Measurements from ENCODE around the gene CACFD1.

Gene CACFD1

GRCh38 chr9:133457748-133458147, 2.0 kb upstream of the CACFD1 start:
- Histone ChIP-seq H3K9me3 (ENCODE audit: control insufficient read depth, low read length) (no peaks in the 10 kb centered on the region), H3K27me3 (ENCODE audit: control insufficient read depth, insufficient read depth, low read length) (no peaks in the 10 kb centered on the region), H3K4me3 (ENCODE audit: low read length) (no peak overlapping the region), H3K9ac (ENCODE audit: low read length) (no peak overlapping the region), H3K36me3 (ENCODE audit: control insufficient read depth, insufficient read depth, low read length) (no peaks in the 10 kb centered on the region), H3K4me1 (ENCODE audit: control insufficient read depth, insufficient read depth, low read length) (peaks cover 27% of the 10 kb centered on the region)

DNA sequence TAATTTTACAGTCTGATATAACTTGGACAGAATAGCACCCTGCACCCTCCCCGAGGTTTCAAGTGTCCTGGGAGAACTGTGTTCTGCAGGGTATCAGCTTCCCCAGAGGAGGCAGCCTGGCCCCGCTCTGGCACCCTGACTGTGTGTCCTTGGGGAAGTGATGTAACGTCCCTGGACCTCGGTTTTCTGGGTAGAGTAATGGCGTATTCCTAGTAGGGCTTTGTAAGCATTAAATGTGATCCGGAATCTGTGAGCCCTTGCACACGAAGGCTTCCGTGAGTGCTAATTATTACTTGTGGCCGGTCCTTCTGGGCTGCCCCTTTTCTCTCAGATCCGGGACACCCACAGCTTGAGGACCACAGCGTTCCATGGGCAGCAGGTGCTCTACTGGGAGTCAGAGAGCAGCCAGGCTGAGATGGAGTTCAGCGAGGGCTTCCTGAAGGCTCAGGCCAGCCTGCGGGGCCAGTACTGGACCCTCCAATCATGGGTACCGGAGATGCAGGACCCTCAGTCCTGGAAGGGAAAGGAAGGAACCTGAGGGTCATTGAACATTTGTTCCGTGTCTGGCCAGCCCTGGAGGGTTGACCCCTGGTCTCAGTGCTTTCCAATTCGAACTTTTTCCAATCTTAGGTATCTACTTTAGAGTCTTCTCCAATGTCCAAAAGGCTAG, 1.0 kb upstream of the CACFD1 start:
- H3K4me1 ChIP-seq (ENCODE audit: control insufficient read depth, insufficient read depth, low read length) = peaks cover 30% of the 10 kb centered on the region
- no peaks in the 10 kb centered on the region for H3K9me3 ChIP-seq (ENCODE audit: control insufficient read depth, low read length)
- no peak overlapping the region for H3K4me3 ChIP-seq (ENCODE audit: low read length)
- no peaks in the 10 kb centered on the region for H3K36me3 ChIP-seq (ENCODE audit: control insufficient read depth, insufficient read depth, low read length)
- no peaks in the 10 kb centered on the region for H3K27me3 ChIP-seq (ENCODE audit: control insufficient read depth, insufficient read depth, low read length)
- H3K9ac ChIP-seq (ENCODE audit: low read length) = no peak overlapping the region

- no peaks in the 10 kb centered on the region for H3K9me3 ChIP-seq (ENCODE audit: control insufficient read depth, low read length)
- H3K36me3 ChIP-seq (ENCODE audit: control insufficient read depth, insufficient read depth, low read length) = no peaks in the 10 kb centered on the region
- peak overlapping the region; percentile 33 for H3K4me3 ChIP-seq (ENCODE audit: low read length)
- H3K27me3 ChIP-seq (ENCODE audit: control insufficient read depth, insufficient read depth, low read length) = no peaks in the 10 kb centered on the region
- peaks cover 30% of the 10 kb centered on the region for H3K4me1 ChIP-seq (ENCODE audit: control insufficient read depth, insufficient read depth, low read length)
- peak overlapping the region; percentile 79 for H3K9ac ChIP-seq (ENCODE audit: low read length)
Observed at GRCh38 chr9:133460405-133461175, 812 bp downstream of the CACFD1 start.

- Histone ChIP-seq H3K36me3 (ENCODE audit: control insufficient read depth, insufficient read depth, low read length) (no peaks in the 10 kb centered on the region), H3K9me3 (ENCODE audit: control insufficient read depth, low read length) (no peaks in the 10 kb centered on the region), H3K27me3 (ENCODE audit: control insufficient read depth, insufficient read depth, low read length) (no peaks in the 10 kb centered on the region), H3K9ac (ENCODE audit: low read length) (peak overlapping the region; percentile 77), H3K4me1 (ENCODE audit: control insufficient read depth, insufficient read depth, low read length) (peaks cover 30% of the 10 kb centered on the region), H3K4me3 (ENCODE audit: low read length) (no peak overlapping the region)
Observed at GRCh38 chr9:133461975-133462374, 2.2 kb downstream of the CACFD1 start.

DNA sequence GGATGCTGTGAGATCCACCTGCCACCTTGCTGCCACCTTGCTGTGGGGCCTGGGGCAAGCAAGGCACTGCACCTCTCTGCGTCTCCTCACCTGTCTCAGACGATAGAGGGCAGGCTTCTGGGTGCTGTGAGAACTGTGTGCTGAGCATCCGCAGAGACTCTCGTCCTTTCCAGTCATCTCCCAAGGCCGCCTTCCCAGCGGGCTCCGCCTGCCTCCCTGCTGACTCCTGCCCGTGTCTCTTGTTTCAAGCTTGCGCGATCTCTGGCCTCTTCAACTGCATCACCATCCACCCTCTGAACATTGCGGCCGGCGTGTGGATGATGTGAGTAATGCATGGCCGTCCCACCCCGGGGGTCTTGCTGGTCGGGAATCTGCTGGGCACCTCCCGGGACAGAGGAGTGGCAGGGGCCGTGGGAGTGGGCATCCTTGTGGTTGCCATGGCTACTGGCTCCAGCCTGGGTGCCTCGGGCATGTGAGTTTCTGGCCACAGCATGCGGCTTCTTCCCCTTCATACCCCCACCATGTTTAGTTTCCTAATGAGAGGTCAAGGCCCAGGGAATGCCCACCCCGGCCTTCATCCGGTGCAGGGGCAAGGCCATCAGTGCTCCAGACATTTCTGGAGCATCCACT, 3.6 kb downstream of the CACFD1 start:
- Histone ChIP-seq H3K4me1 (ENCODE audit: control insufficient read depth, insufficient read depth, low read length) (peaks cover 30% of the 10 kb centered on the region), H3K9ac (ENCODE audit: low read length) (no peak overlapping the region), H3K27me3 (ENCODE audit: control insufficient read depth, insufficient read depth, low read length) (no peaks in the 10 kb centered on the region), H3K9me3 (ENCODE audit: control insufficient read depth, low read length) (no peaks in the 10 kb centered on the region), H3K36me3 (ENCODE audit: control insufficient read depth, insufficient read depth, low read length) (peaks cover 4% of the 10 kb centered on the region), H3K4me3 (ENCODE audit: low read length) (no peak overlapping the region)

DNA sequence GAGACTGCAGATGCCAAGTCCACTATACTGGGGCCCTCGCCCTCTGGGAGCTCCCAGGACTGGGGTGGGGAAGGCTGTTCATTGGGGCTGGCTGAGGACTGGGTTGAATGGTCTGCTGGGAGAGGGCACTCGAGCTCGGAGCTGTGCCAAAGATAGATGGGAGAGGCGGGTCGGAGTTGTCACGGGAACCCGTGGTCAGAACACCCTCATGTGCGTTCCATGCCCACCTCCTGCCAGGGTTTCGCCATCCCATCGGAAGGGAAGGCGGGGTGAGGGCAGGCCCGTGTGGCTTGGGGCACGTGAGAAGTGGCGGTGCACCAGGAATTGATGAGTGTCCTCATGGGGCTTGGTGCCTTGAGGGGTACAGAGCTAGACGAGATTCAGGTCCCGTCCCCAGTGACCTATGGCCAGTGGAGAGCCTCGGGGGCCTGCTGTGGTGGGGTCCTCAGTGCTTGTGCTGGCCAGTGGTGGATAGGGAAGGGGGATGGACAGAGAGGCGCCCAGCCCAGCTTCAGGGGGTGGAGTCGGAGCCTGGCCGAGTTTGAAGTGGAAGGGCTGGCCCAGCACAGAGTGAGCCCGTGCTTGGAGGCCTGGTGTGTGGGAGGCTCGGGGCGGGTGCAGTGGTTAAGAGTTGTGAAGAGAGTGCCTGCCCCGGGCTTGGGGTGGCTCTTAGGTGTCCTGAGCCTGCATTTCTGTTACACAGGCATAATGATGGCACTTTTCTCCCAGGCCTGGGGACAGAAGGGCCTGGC, 4.3 kb downstream of the CACFD1 start:
- no peak overlapping the region for H3K9ac ChIP-seq (ENCODE audit: low read length)
- H3K9me3 ChIP-seq (ENCODE audit: control insufficient read depth, low read length) = no peaks in the 10 kb centered on the region
- no peaks in the 10 kb centered on the region for H3K27me3 ChIP-seq (ENCODE audit: control insufficient read depth, insufficient read depth, low read length)
- peaks cover 10% of the 10 kb centered on the region for H3K36me3 ChIP-seq (ENCODE audit: control insufficient read depth, insufficient read depth, low read length)
- H3K4me3 ChIP-seq (ENCODE audit: low read length) = no peak overlapping the region
- H3K4me1 ChIP-seq (ENCODE audit: control insufficient read depth, insufficient read depth, low read length) = peaks cover 27% of the 10 kb centered on the region

DNA sequence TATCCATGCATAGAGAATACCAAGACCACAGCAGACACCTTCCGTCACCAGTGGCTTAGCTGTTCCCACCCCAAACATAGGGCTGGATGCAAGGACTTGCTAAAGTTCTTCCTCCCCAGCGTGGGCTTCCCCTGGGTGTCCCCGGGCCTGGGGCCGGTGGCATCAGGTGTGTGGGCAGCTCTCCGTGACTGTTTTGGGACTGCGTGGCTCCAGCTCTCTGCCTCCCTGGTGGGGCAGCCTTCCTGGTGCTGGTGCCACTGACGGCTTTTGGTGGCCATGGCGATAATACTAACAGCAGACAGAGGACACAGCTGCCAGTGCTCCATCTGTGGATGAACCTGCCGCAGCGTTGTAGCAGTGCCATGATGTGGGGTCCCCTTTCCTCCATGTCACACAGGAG, 4.9 kb downstream of the CACFD1 start:
- peaks cover 10% of the 10 kb centered on the region for H3K36me3 ChIP-seq (ENCODE audit: control insufficient read depth, insufficient read depth, low read length)
- H3K27me3 ChIP-seq (ENCODE audit: control insufficient read depth, insufficient read depth, low read length) = no peaks in the 10 kb centered on the region

DNA sequence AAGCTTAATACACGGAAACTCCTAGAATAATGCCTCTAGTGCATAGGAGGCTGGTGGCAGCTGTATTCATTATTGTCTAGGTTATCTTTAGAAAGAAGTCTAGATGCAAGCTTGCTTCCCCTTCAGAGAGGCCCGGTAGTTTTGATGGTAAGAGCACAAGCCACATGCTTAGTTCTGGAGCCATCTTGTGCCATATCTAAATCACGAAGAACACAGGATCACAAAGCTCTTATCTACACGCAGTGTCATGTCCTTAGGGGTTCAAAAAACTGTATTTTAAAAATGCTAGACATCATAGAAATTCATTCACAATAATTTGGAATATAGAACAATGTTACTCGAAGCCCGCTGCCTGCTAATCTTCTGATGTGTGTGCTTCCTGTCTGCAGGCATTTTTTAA, 6.2 kb downstream of the CACFD1 start:
- H3K9ac ChIP-seq (ENCODE audit: low read length) = no peak overlapping the region
- H3K27me3 ChIP-seq (ENCODE audit: control insufficient read depth, insufficient read depth, low read length) = no peaks in the 10 kb centered on the region
- peaks cover 42% of the 10 kb centered on the region for H3K4me1 ChIP-seq (ENCODE audit: control insufficient read depth, insufficient read depth, low read length)
- H3K4me3 ChIP-seq (ENCODE audit: low read length) = no peak overlapping the region
- peaks cover 10% of the 10 kb centered on the region for H3K36me3 ChIP-seq (ENCODE audit: control insufficient read depth, insufficient read depth, low read length)
- no peaks in the 10 kb centered on the region for H3K9me3 ChIP-seq (ENCODE audit: control insufficient read depth, low read length)

More for the DNA sequence above, 4.9 kb downstream of the CACFD1 start:
- Histone ChIP-seq H3K9me3 (ENCODE audit: control insufficient read depth, low read length) (no peaks in the 10 kb centered on the region), H3K4me1 (ENCODE audit: control insufficient read depth, insufficient read depth, low read length) (peaks cover 30% of the 10 kb centered on the region), H3K9ac (ENCODE audit: low read length) (no peak overlapping the region), H3K4me3 (ENCODE audit: low read length) (no peak overlapping the region)

- Histone ChIP-seq H3K9ac (ENCODE audit: low read length) (no peak overlapping the region), H3K4me1 (ENCODE audit: control insufficient read depth, insufficient read depth, low read length) (peaks cover 41% of the 10 kb centered on the region), H3K27me3 (ENCODE audit: control insufficient read depth, insufficient read depth, low read length) (no peaks in the 10 kb centered on the region), H3K4me3 (ENCODE audit: low read length) (no peak overlapping the region), H3K9me3 (ENCODE audit: control insufficient read depth, low read length) (no peaks in the 10 kb centered on the region), H3K36me3 (ENCODE audit: control insufficient read depth, insufficient read depth, low read length) (peaks cover 10% of the 10 kb centered on the region)
Observed at GRCh38 chr9:133467101-133467500, 7.3 kb downstream of the CACFD1 start.

DNA sequence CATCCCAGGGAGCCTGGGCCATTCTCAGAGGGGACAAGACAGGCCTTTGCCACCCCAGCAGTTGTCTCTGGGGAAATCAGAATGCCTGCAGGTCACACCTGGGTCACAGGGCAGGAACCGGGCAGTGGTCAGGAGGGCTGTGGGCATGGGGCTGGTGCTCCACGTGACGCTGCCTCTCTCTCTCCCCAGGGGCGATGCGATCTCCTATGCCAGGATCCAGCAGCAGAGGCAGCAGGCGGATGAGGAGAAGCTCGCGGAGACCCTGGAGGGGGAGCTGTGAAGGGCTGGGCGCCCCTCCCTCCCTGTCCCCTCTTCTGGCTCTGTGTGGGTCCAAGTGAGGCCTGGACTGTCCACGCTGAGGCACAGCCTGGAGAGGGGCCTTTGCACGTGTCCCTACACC, 8.6 kb downstream of the CACFD1 start:
- Histone ChIP-seq H3K36me3 (ENCODE audit: control insufficient read depth, insufficient read depth, low read length) (peaks cover 10% of the 10 kb centered on the region), H3K9ac (ENCODE audit: low read length) (no peak overlapping the region)

GRCh38 chr9:133468777-133469421, 9.1 kb downstream of the CACFD1 start:
- Histone ChIP-seq H3K9ac (ENCODE audit: low read length) (no peak overlapping the region), H3K4me1 (ENCODE audit: control insufficient read depth, insufficient read depth, low read length) (peaks cover 41% of the 10 kb centered on the region), H3K27me3 (ENCODE audit: control insufficient read depth, insufficient read depth, low read length) (no peaks in the 10 kb centered on the region), H3K4me3 (ENCODE audit: low read length) (no peak overlapping the region), H3K9me3 (ENCODE audit: control insufficient read depth, low read length) (no peaks in the 10 kb centered on the region), H3K36me3 (ENCODE audit: control insufficient read depth, insufficient read depth, low read length) (peaks cover 10% of the 10 kb centered on the region)

More for the DNA sequence above, 8.6 kb downstream of the CACFD1 start:
- peaks cover 41% of the 10 kb centered on the region for H3K4me1 ChIP-seq (ENCODE audit: control insufficient read depth, insufficient read depth, low read length)
- no peak overlapping the region for H3K4me3 ChIP-seq (ENCODE audit: low read length)
- no peaks in the 10 kb centered on the region for H3K27me3 ChIP-seq (ENCODE audit: control insufficient read depth, insufficient read depth, low read length)
- H3K9me3 ChIP-seq (ENCODE audit: control insufficient read depth, low read length) = no peaks in the 10 kb centered on the region

Data from mucosa of stomach (tissue), 1 donor.